OCI-LY3 (cell line): ENCODE results near the gene TEX101.
A peak's percentile ranks its signal among the peaks of the same experiment; 100 is the strongest.

Experiments
- H2AFZ ChIP-seq: fragments of 200-600, 300-600 bp; shearing (Covaris generic); 2 replicates; pipeline ENCODE4 v1.6.0; 2014; ENCODE audit warnings: antibody characterized with exemption, low read depth, low read length
- H3K27ac ChIP-seq: fragments of 200-600, 300-600 bp; sonication (generic); 2 replicates; pipeline ENCODE4 v1.5.1; 2014; ENCODE audit warnings: mild to moderate bottlenecking, low read length, moderate library complexity, mixed read lengths
- H3K27me3 ChIP-seq: fragments of 200-600, 300-600 bp; sonication (generic); 2 replicates; pipeline ENCODE4 v1.6.1; 2014; ENCODE audit warnings: low read depth, low read length, mixed read lengths
- H3K36me3 ChIP-seq: fragments of 200-600, 300-600 bp; sonication (generic); replicated peaks from 2 replicates; pipeline ENCODE3; 2014; ENCODE audit warnings: low read depth, low read length, mixed read lengths
- H3K4me1 ChIP-seq: fragments of 300-600, 200-600 bp; sonication (generic); 2 replicates; pipeline ENCODE4 v1.6.1; 2014; ENCODE audit warnings: low read length, mixed read lengths
- H3K4me2 ChIP-seq: fragments of 200-600, 300-600 bp; sonication (generic); 2 replicates; pipeline ENCODE4 v1.6.1; 2014; ENCODE audit warnings: low read length, mixed read lengths
- H3K4me3 ChIP-seq: fragments of 300-600, 200-600 bp; sonication (generic); 2 replicates; pipeline ENCODE4 v1.5.1; 2014; ENCODE audit warnings: antibody characterized with exemption, mild to moderate bottlenecking, low read length, moderate library complexity
- H3K79me2 ChIP-seq: fragments of 300-600, 200-600 bp; shearing (Covaris generic); 2 replicates; pipeline ENCODE4 v1.6.1; 2014; ENCODE audit warnings: mild to moderate bottlenecking, low read length, mixed read lengths
- H3K9ac ChIP-seq: fragments of 300-600, 200-600 bp; shearing (Covaris generic); 2 replicates; pipeline ENCODE4 v1.6.0; 2014; ENCODE audit warnings: mild to moderate bottlenecking, low read length, moderate library complexity
- H3K9me3 ChIP-seq: fragments of 200-600, 300-600 bp; shearing (Covaris generic); 2 replicates; pipeline ENCODE4 v1.6.1; 2014; ENCODE audit warnings: low read length, mixed read lengths; ENCODE audit not compliant: insufficient read depth
- H4K20me1 ChIP-seq: fragments of 200-600, 300-600 bp; sonication (generic); 2 replicates; pipeline ENCODE4 v1.6.1; 2016; ENCODE audit warnings: low read length, mixed read lengths; ENCODE audit not compliant: insufficient read depth
- CTCF ChIP-seq: fragments of 200-600, 300-600 bp; sonication (generic); IDR thresholded peaks from 2 replicates; pipeline ENCODE4 v1.5.1; 2014; ENCODE audit warnings: antibody characterized with exemption, low read length, low read depth
- EZH2phosphoT487 ChIP-seq: fragments of 200-600 bp; shearing (Covaris generic); IDR thresholded peaks from 2 replicates; pipeline ENCODE4 v1.6.1; 2018; ENCODE audit warnings: antibody characterized with exemption, mixed run types, low read depth

The TEX101 gene

DNA sequence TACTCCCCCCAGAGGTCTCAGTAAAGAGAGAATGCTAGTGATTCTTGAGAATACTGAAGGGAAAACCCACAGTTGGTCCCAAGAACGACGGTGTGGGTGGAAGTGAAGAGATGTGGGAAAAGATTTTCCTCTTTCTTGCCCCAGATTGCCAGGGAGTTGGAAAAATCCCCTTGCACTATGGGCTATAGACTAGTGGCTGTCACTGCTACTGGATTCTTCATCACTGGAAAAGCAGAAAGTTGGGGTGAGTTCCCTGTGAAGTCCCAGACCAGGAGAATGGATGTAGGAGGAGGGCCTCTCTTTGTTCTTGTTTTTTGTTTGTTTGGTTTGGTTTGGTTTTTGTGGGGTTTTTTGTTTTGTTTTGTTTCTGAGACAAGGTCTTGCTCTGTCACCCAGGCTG, 39.3 kb downstream of the TEX101 start:
- H3K4me3 ChIP-seq, result no peak overlapping the region
- H3K9me3 ChIP-seq, result no peaks in the 10 kb centered on the region
- no peak overlapping the region for H3K27ac ChIP-seq
- no peak for TF ChIP-seq CTCF
- no peak for TF ChIP-seq EZH2phosphoT487
- H4K20me1 ChIP-seq, result no peaks in the 10 kb centered on the region
- no peak overlapping the region for H3K9ac ChIP-seq
- peaks cover 16% of the 10 kb centered on the region for H3K4me1 ChIP-seq
- H3K27me3 ChIP-seq, result peaks cover 9% of the 10 kb centered on the region; the same call in 1 of the 2 replicates
- no peak overlapping the region for H3K4me2 ChIP-seq
- no peaks in the 10 kb centered on the region for H3K79me2 ChIP-seq
- H2AFZ ChIP-seq, result no peak overlapping the region
- no peaks in the 10 kb centered on the region for H3K36me3 ChIP-seq

GRCh38 chr19:43455321-43456113, 40.8 kb downstream of the TEX101 start:
- Histone ChIP-seq H3K4me2 (peak overlapping the region; percentile 52), H3K27me3 (peaks cover 12% of the 10 kb centered on the region; the same call in 1 of the 2 replicates), H2AFZ (peak overlapping the region; percentile 12; the same call in 1 of the 2 replicates), H3K9ac (no peak overlapping the region), H3K4me1 (peaks cover 13% of the 10 kb centered on the region), H3K27ac (no peak overlapping the region), H3K36me3 (no peaks in the 10 kb centered on the region), H4K20me1 (no peaks in the 10 kb centered on the region), H3K79me2 (no peaks in the 10 kb centered on the region), H3K4me3 (peak overlapping the region; percentile 24), H3K9me3 (no peaks in the 10 kb centered on the region)
- TF ChIP-seq EZH2phosphoT487 (no peak), CTCF (no peak)

GRCh38 chr19:43457809-43458208, 43.1 kb downstream of the TEX101 start:
- H3K9ac ChIP-seq, result no peak overlapping the region
- no peak overlapping the region for H3K27ac ChIP-seq
- no peaks in the 10 kb centered on the region for H3K36me3 ChIP-seq
- H3K4me1 ChIP-seq, result peaks cover 10% of the 10 kb centered on the region
- peaks cover 10% of the 10 kb centered on the region; the same call in 1 of the 2 replicates for H3K27me3 ChIP-seq
- H3K9me3 ChIP-seq, result no peaks in the 10 kb centered on the region
- no peaks in the 10 kb centered on the region for H4K20me1 ChIP-seq
- no peaks in the 10 kb centered on the region for H3K79me2 ChIP-seq
- H2AFZ ChIP-seq, result no peak overlapping the region
- no peak overlapping the region for H3K4me3 ChIP-seq
- no peak overlapping the region for H3K4me2 ChIP-seq
- TF ChIP-seq CTCF (no peak), EZH2phosphoT487 (no peak)

GRCh38 chr19:43460362-43461016, 45.8 kb downstream of the TEX101 start:
- no peaks in the 10 kb centered on the region for H3K9me3 ChIP-seq
- H4K20me1 ChIP-seq, result no peaks in the 10 kb centered on the region
- no peak for TF ChIP-seq CTCF
- no peak for TF ChIP-seq EZH2phosphoT487
- no peak overlapping the region for H3K4me3 ChIP-seq
- peaks cover 7% of the 10 kb centered on the region for H3K4me1 ChIP-seq
- H3K36me3 ChIP-seq, result no peaks in the 10 kb centered on the region
- no peak overlapping the region for H3K4me2 ChIP-seq
- no peak overlapping the region for H2AFZ ChIP-seq
- H3K27me3 ChIP-seq, result peaks cover 3% of the 10 kb centered on the region; the same call in 1 of the 2 replicates
- no peak overlapping the region for H3K27ac ChIP-seq
- H3K79me2 ChIP-seq, result no peaks in the 10 kb centered on the region
- no peak overlapping the region for H3K9ac ChIP-seq
